SK-N-SH treated with all-trans-retinoic acid at 6 μM for 48 hours (cell line): ENCODE results near the gene LITAF.

Experiments
- ATAC-seq: fragments of 200-7000 bp; cut with Tn5 transposase; 3 replicates; pipeline ENCODE4 v1.9.1; 2020; ENCODE audit warnings: mild to moderate bottlenecking, moderate library complexity
- ARNTL ChIP-seq: fragments of 450-650 bp; formaldehyde crosslinking; IDR thresholded peaks from 2 replicates; pipeline ENCODE4 v1.5.0; 2020; ENCODE audit warnings: low read depth, mild to moderate bottlenecking, moderate library complexity, borderline replicate concordance
- CREB5 ChIP-seq: fragments of 250-450 bp; sonication (Bioruptor Pico); IDR thresholded peaks from 2 replicates; pipeline ENCODE4 v1.5.1; 2020; ENCODE audit warnings: low read depth, mild to moderate bottlenecking, moderate library complexity
- CSDC2 ChIP-seq: fragments of 250-450 bp; sonication (Bioruptor Pico); IDR thresholded peaks from 2 replicates; pipeline ENCODE4 v1.5.0; 2020; ENCODE audit warnings: mild to moderate bottlenecking, moderate library complexity
- CSRNP3 ChIP-seq: fragments of 250-450 bp; sonication (Bioruptor Pico); IDR thresholded peaks from 2 replicates; pipeline ENCODE4 v1.5.1; 2021; ENCODE audit warnings: mild to moderate bottlenecking, moderate library complexity
- ESRRG ChIP-seq: fragments of 250-450 bp; sonication (Bioruptor Pico); IDR thresholded peaks from 2 replicates; pipeline ENCODE4 v1.6.1; 2021; ENCODE audit warnings: mild to moderate bottlenecking
- GLIS3 ChIP-seq: fragments of 250-450 bp; sonication (Bioruptor Pico); IDR thresholded peaks from 2 replicates; pipeline ENCODE4 v1.5.0; 2020; ENCODE audit warnings: mild to moderate bottlenecking, moderate library complexity
- ISL1 ChIP-seq: fragments of 250-450 bp; sonication (Bioruptor Pico); IDR thresholded peaks from 2 replicates; pipeline ENCODE4 v2.1.2; 2022; ENCODE audit warnings: mild to moderate bottlenecking, moderate library complexity
- OSR1 ChIP-seq: fragments of 250-450 bp; sonication (Bioruptor Pico); IDR thresholded peaks from 2 replicates; pipeline ENCODE4 v1.8.0; 2022; ENCODE audit warnings: moderate library complexity, mild to moderate bottlenecking, inconsistent platforms
- PATZ1 ChIP-seq: fragments of 250-450 bp; sonication (Bioruptor Pico); IDR thresholded peaks from 2 replicates; pipeline ENCODE4 v1.8.0; 2020; ENCODE audit warnings: mild to moderate bottlenecking, moderate library complexity, borderline replicate concordance
- POU6F1 ChIP-seq: fragments of 250-450 bp; sonication (Bioruptor Pico); IDR thresholded peaks from 2 replicates; pipeline ENCODE4 v1.8.0; 2021; ENCODE audit warnings: low read depth, mild to moderate bottlenecking, moderate library complexity, borderline replicate concordance
- PPARA ChIP-seq: fragments of 250-450 bp; sonication (Bioruptor Pico); IDR thresholded peaks from 2 replicates; pipeline ENCODE4 v1.5.0; 2020; ENCODE audit warnings: mild to moderate bottlenecking, borderline replicate concordance
- RARB ChIP-seq: fragments of 250-450 bp; sonication (Bioruptor Pico); IDR thresholded peaks from 2 replicates; pipeline ENCODE4 v1.8.0; 2021; ENCODE audit warnings: mild to moderate bottlenecking, moderate library complexity
- SNAI2 ChIP-seq: fragments of 250-450 bp; sonication (Bioruptor Pico); IDR thresholded peaks from 2 replicates; pipeline ENCODE4 v1.5.0; 2020; ENCODE audit warnings: mild to moderate bottlenecking, moderate library complexity
- TCF4 ChIP-seq: fragments of 250-450 bp; sonication (Bioruptor Pico); IDR thresholded peaks from 2 replicates; pipeline ENCODE4 v1.8.0; 2021; ENCODE audit warnings: mild to moderate bottlenecking, moderate library complexity, borderline replicate concordance
- TOX ChIP-seq: fragments of 250-450 bp; sonication (Bioruptor Pico); IDR thresholded peaks from 2 replicates; pipeline ENCODE4 v1.8.0; 2021; ENCODE audit warnings: mild to moderate bottlenecking, moderate library complexity, borderline replicate concordance
- TSHZ2 ChIP-seq: fragments of 250-450 bp; sonication (Bioruptor Pico); IDR thresholded peaks from 2 replicates; pipeline ENCODE4 v1.5.0; 2020; ENCODE audit warnings: mild to moderate bottlenecking, moderate library complexity
- ZC3H10 ChIP-seq: fragments of 250-450 bp; sonication (Bioruptor Pico); IDR thresholded peaks from 2 replicates; pipeline ENCODE4 v1.5.1; 2021; ENCODE audit warnings: mild to moderate bottlenecking, moderate library complexity
- ZFP3 ChIP-seq: fragments of 250-450 bp; sonication (Bioruptor Pico); IDR thresholded peaks from 2 replicates; pipeline ENCODE4 v1.5.0; 2020; ENCODE audit warnings: mild to moderate bottlenecking, moderate library complexity
- ZFP30 ChIP-seq: fragments of 450-650 bp; formaldehyde crosslinking; IDR thresholded peaks from 2 replicates; pipeline ENCODE4 v1.5.0; 2022; ENCODE audit warnings: mild to moderate bottlenecking, moderate library complexity
- ZNF565 ChIP-seq: fragments of 450-650 bp; formaldehyde crosslinking; conservative IDR thresholded peaks from 2 replicates; pipeline ENCODE4 v1.5.0; 2020; ENCODE audit warnings: low read depth, mild to moderate bottlenecking, moderate library complexity
- ZNF70 ChIP-seq: fragments of 450-650 bp; formaldehyde crosslinking; IDR thresholded peaks from 2 replicates; pipeline ENCODE4 v1.5.0; 2020; ENCODE audit warnings: mild to moderate bottlenecking, moderate library complexity
- ZNF8 ChIP-seq: fragments of 450-650 bp; formaldehyde crosslinking; IDR thresholded peaks from 2 replicates; pipeline ENCODE4 v1.5.0; 2020; ENCODE audit warnings: mild to moderate bottlenecking, moderate library complexity

The LITAF gene

GRCh38 chr16:11524098-11524760 lies 62.5 kb downstream of the LITAF start (continued):
- TF ChIP-seq CREB5: no peak
- TF ChIP-seq ZNF70: no peak
- TF ChIP-seq ISL1 (CRISPR knock-in tag): no peak

- ATAC-seq: no peak
- TF ChIP-seq RARB (CRISPR knock-in tag) (no peak), CREB5 (no peak), TCF4 (CRISPR knock-in tag) (no peak), PATZ1 (CRISPR knock-in tag) (no peak), OSR1 (CRISPR knock-in tag) (no peak), ZNF8 (CRISPR knock-in tag) (no peak), TOX (no peak), TSHZ2 (CRISPR knock-in tag) (no peak), ISL1 (CRISPR knock-in tag) (no peak), GLIS3 (CRISPR knock-in tag) (no peak), ARNTL (CRISPR knock-in tag) (no peak), ZNF565 (CRISPR knock-in tag) (no peak), ZC3H10 (CRISPR knock-in tag) (no peak), POU6F1 (CRISPR knock-in tag) (no peak), ESRRG (CRISPR knock-in tag) (no peak), CSDC2 (CRISPR knock-in tag) (no peak), SNAI2 (CRISPR knock-in tag) (no peak), CSRNP3 (CRISPR knock-in tag) (no peak)
Measured at GRCh38 chr16:11521055-11521454, 65.7 kb downstream of the LITAF start.

GRCh38 chr16:11520442-11520841 lies 66.3 kb downstream of the LITAF start:
- no peak for ATAC-seq
- TF ChIP-seq CSRNP3 (CRISPR knock-in tag): no peak
- no peak for TF ChIP-seq ZFP30 (CRISPR knock-in tag)
- TF ChIP-seq TOX: no peak
- no peak for TF ChIP-seq ZNF70
- TF ChIP-seq ISL1 (CRISPR knock-in tag): no peak
- no peak for TF ChIP-seq ZFP3 (CRISPR knock-in tag)
- no peak for TF ChIP-seq PPARA (CRISPR knock-in tag)
- no peak for TF ChIP-seq TCF4 (CRISPR knock-in tag)
- TF ChIP-seq, all 23 proteins: peak for 0
